HepG2 (cell line): ENCODE results near the gene ITGB7. TPM values are rescaled to one million over a fixed set of nuclear protein-coding genes. Genes with fewer than 3 reads are reported as not detected.

Experiments
- ATAC-seq: fragments of 200-7000 bp; cut with Tn5 transposase; 3 replicates; pipeline ENCODE4 v1.9.1; 2020; ENCODE audit warnings: mild to moderate bottlenecking, moderate library complexity
- BruUV-seq: library from RNA; stranded (reverse); fragments of 400-500 nt; replicated peaks from 2 replicates; lab custom pipeline; 2021; lab: Mats Ljungman, UMichigan
- CTCF ChIA-PET: fragments of 300-600 bp; formaldehyde crosslinking; extraction: SDS; loops from one replicate; lab custom pipeline; 2021; ENCODE audit warnings: low total read pairs, inconsistent platforms, low intra/inter-chr PET ratio; lab: Yijun Ruan, JAX
- POLR2A ChIA-PET: fragments of 350-600 bp; sonication (Branson Sonifier 250); formaldehyde crosslinking; loops from one replicate; lab custom pipeline; 2020; ENCODE audit warnings: antibody characterized with exemption, inconsistent platforms; lab: Yijun Ruan, JAX
- DNase-seq: peaks from one replicate; pipeline ENCODE4 v3.0.0-alpha.2; 2015; ENCODE audit warnings: low spot score
- FAIRE-seq: peaks from 3 replicates; lab custom pipeline; 2011; peaks lifted over from hg19 to GRCh38; lab: Jason Lieb, UNC
- H2AFZ ChIP-seq: one replicate; pipeline ENCODE4 v1.6.1; 2011; ENCODE audit warnings: low read length, inconsistent platforms
- H3K27ac ChIP-seq: fragments of 300-600 bp; 3 replicates; pipeline ENCODE4 v1.8.0; 2011; ENCODE audit warnings: mixed run types, mild to moderate bottlenecking, mixed read lengths, low read length, inconsistent platforms; ENCODE audit not compliant: insufficient read depth; ENCODE audit errors: extremely low read length
- H3K27me3 ChIP-seq, 2 experiments: fragments of 200-600 bp in 1 of 2; 2 replicates in 1 of 2; 3 replicates in 1 of 2; pipeline versions ENCODE4 v1.6.0 to v1.8.0; 2011; ENCODE audit warnings: low read length in 2 of 2, mild to moderate bottlenecking in 2 of 2, moderate library complexity in 2 of 2, inconsistent platforms in 1 of 2; ENCODE audit not compliant: insufficient read depth in 2 of 2, control insufficient read depth in 1 of 2
- H3K36me3 ChIP-seq, 2 experiments: fragments of 200-600 bp in 1 of 2; replicated peaks in 1 of 2; 2 replicates in 1 of 2; 3 replicates in 1 of 2; pipeline versions ENCODE4 v1.5.1 to v1.8.0; 2011; ENCODE audit warnings: low read length in 2 of 2, inconsistent platforms in 1 of 2; ENCODE audit not compliant: insufficient read depth in 2 of 2, control insufficient read depth in 1 of 2
- H3K4me1 ChIP-seq: 2 replicates; pipeline ENCODE4 v1.5.1; 2012; ENCODE audit warnings: low read length, inconsistent platforms; ENCODE audit not compliant: insufficient read depth
- H3K4me2 ChIP-seq: 2 replicates; pipeline ENCODE4 v1.6.0; 2011; ENCODE audit warnings: low read depth, low read length, inconsistent platforms
- H3K4me3 ChIP-seq, 3 experiments: fragments of 200-600 bp in 1 of 3; sonication (generic), shearing (Covaris generic) in 1 of 3; replicated peaks in 1 of 3; 2 replicates each; pipeline ENCODE4 v1.5.1; 2011 to 2016; ENCODE audit warnings: low read length in 3 of 3, inconsistent platforms in 2 of 3, low read depth in 2 of 3, mild to moderate bottlenecking in 2 of 3, control low read depth in 1 of 3, mixed read lengths in 1 of 3; ENCODE audit not compliant: insufficient read depth in 1 of 3
- H3K79me2 ChIP-seq: one replicate; pipeline ENCODE4 v1.6.1; 2011; ENCODE audit warnings: low read length, inconsistent platforms; ENCODE audit not compliant: insufficient read depth
- H3K9ac ChIP-seq: 2 replicates; pipeline ENCODE4 v1.6.0; 2011; ENCODE audit warnings: mild to moderate bottlenecking, low read depth, low read length, inconsistent platforms; ENCODE audit not compliant: insufficient read depth
- H3K9me3 ChIP-seq: 2 replicates; pipeline ENCODE4 v1.5.1; 2012; ENCODE audit warnings: mild to moderate bottlenecking, low read length
- H4K20me1 ChIP-seq: 2 replicates; pipeline ENCODE4 v1.6.0; 2011; ENCODE audit warnings: inconsistent platforms, mild to moderate bottlenecking, low read length, moderate library complexity; ENCODE audit not compliant: insufficient read depth
- FOXA1 ChIP-seq, 2 experiments: fragments of 450-650 bp in 1 of 2; sonication (generic) in 1 of 2; formaldehyde crosslinking in 1 of 2; IDR thresholded peaks; 2 replicates each; pipeline versions ENCODE4 v1.4.0 to v1.6.1; 2016 to 2020; ENCODE audit warnings: missing genetic modification reagents in 1 of 2
- HNRNPL ChIP-seq: fragments of 200-400 bp; formaldehyde crosslinking; IDR thresholded peaks from 2 replicates; pipeline ENCODE4 v1.6.1; 2017; ENCODE audit warnings: mild to moderate bottlenecking, low read depth, low read length
- PHB2 ChIP-seq: fragments of 450-650 bp; IDR thresholded peaks from 2 replicates; pipeline ENCODE4 v1.6.1; 2018; ENCODE audit not compliant: partially characterized antibody
- ZNF12 ChIP-seq: sonication (generic); formaldehyde crosslinking; IDR thresholded peaks from 2 replicates; pipeline ENCODE4 v1.5.0; 2020; ENCODE audit warnings: missing genetic modification reagents
- ZNF20 ChIP-seq: sonication (generic); formaldehyde crosslinking; IDR thresholded peaks from 2 replicates; pipeline ENCODE4 v1.4.0; 2020; ENCODE audit warnings: mild to moderate bottlenecking, moderate library complexity, missing genetic modification reagents
- ZNF605 ChIP-seq: sonication (generic); formaldehyde crosslinking; IDR thresholded peaks from 2 replicates; pipeline ENCODE4 v1.8.0; 2022; ENCODE audit warnings: mild to moderate bottlenecking, missing genetic modification reagents
- ZNF652 ChIP-seq: IDR thresholded peaks from 2 replicates; pipeline ENCODE4 v1.6.1; 2016; ENCODE audit warnings: low read depth, borderline replicate concordance
- ZSCAN31 ChIP-seq: sonication (generic); formaldehyde crosslinking; IDR thresholded peaks from 2 replicates; pipeline ENCODE4 v1.5.0; 2020; ENCODE audit warnings: low read depth, mild to moderate bottlenecking, missing genetic modification reagents
- WGBS: methylation state at CpG from one replicate; pipeline ENCODE4 v1.1.6; 2017; ENCODE audit warnings: low lambda C conversion rate; 5-methylcytosine and 5-hydroxymethylcytosine counted together
- in situ Hi-C: cut with HindIII; loops from 2 replicates; pipeline ENCODE4 v1.10.0; 2017; ENCODE audit warnings: low pct_unique_long_range_greater_than_20kb; ENCODE audit not compliant: extremely low pct_ligation_motif_present
- intact Hi-C: fragments of 100-400 bp; cut with micrococcal nuclease; formaldehyde crosslinking; loops from one replicate; pipeline ENCODE4 v1.10.0; 2022; ENCODE audit not compliant: unreplicated experiment
- polyA plus RNA-seq, 8 experiments: library from polyadenylated mRNA; depleted of rRNA in 3 of 8; stranded (reverse) in 7 of 8; unstranded in 1 of 8; fragments of >200 nt; fragmentation: Illumina TruSeq in 4 of 8; extraction: Trizol in 4 of 8; gene quantifications; 2 replicates each; pipeline versions ENCODE4 v1.2.1 to v1.2.3, GENCODE V29; 2011 to 2016; ENCODE audit warnings: low read depth in 4 of 8, missing spikeins in 1 of 8, mixed read lengths in 1 of 8; ENCODE audit not compliant: insufficient read depth in 1 of 8
- total RNA-seq, 5 experiments: library from RNA; depleted of rRNA; stranded (reverse); fragments of >200 nt; fragmentation: Illumina TruSeq; extraction: Trizol; gene quantifications; 2 replicates each; pipeline ENCODE4 v1.2.3, GENCODE V29; 2016; ENCODE audit warnings: low read depth in 1 of 5

ITGB7 gene
- total and polyA plus RNA-seq, 2 of the 13 experiments (the other 11 are each of a cell fraction or from before 2014, with no cell fraction given): 0.16 to 0.18 TPM

DNA sequence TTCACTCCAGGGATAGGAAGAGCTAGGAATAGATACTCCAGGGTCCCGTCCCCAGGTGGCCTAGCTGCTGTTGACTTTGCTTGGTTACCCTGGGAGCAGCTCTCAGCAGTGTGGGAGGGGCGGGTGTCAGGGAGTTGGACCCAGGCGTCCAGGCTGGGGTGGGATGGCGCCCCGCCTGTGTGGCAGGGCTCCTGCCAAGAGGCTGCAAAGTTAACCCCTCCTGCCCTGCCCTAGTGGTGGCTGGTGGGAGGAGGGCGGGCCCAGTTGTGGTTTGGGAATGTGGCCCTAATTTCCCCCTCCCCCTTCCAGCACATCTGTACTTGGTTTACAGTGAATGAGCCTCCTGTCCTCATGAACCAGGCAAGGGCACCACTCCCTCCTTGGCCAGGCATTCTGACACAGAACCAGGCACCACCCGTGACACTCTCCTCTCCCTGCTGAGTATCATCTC lies 26.6 kb upstream of the ITGB7 start:
- ChIA-PET POLR2A (interaction anchor here (0.6 kb wide), 1 partner anchor 523 kb away, joined by 3 read pairs; no protein-coding TSS in a partner anchor), CTCF (no interaction called here)
- no peak overlapping the region for H2AFZ ChIP-seq
- peaks cover 38% of the 10 kb centered on the region for H3K4me1 ChIP-seq
- FAIRE-seq (no peak), DNase-seq (no peak), ATAC-seq (no peak; the same call in 1 of the 3 replicates)
- no peaks in the 10 kb centered on the region for H3K36me3 ChIP-seq
- H3K4me3 ChIP-seq: no peak overlapping the region
- no peaks in the 10 kb centered on the region for H3K9me3 ChIP-seq
- no peak overlapping the region for H3K9ac ChIP-seq
- H4K20me1 ChIP-seq: no peaks in the 10 kb centered on the region
- H3K4me2 ChIP-seq: peak overlapping the region; percentile 40; the same call in 1 of the 2 replicates
- BruUV-seq: no TSS peak
- H3K27me3 ChIP-seq: peaks cover 10 to 60% of the 10 kb centered on the region in 2 experiments
- H3K79me2 ChIP-seq: no peaks in the 10 kb centered on the region
- intact Hi-C loops: no loop called here
- TF ChIP-seq ZNF20 (CRISPR knock-in tag) (no peak), FOXA1 (IDR thresholded peaks at IDR 0.05) (no peak), FOXA1 (CRISPR knock-in tag; IDR thresholded peaks at IDR 0.05) (peak; percentile 12; the same call in 1 of the 2 replicates), ZNF12 (CRISPR knock-in tag) (no peak), ZSCAN31 (CRISPR knock-in tag) (no peak), ZNF652 (CRISPR knock-in tag) (peak; percentile 42)
- H3K27ac ChIP-seq: no peak overlapping the region
- WGBS: 0% methylated on average over 1 of the region's 7 CpGs
- in situ Hi-C loops: no loop called here

DNA sequence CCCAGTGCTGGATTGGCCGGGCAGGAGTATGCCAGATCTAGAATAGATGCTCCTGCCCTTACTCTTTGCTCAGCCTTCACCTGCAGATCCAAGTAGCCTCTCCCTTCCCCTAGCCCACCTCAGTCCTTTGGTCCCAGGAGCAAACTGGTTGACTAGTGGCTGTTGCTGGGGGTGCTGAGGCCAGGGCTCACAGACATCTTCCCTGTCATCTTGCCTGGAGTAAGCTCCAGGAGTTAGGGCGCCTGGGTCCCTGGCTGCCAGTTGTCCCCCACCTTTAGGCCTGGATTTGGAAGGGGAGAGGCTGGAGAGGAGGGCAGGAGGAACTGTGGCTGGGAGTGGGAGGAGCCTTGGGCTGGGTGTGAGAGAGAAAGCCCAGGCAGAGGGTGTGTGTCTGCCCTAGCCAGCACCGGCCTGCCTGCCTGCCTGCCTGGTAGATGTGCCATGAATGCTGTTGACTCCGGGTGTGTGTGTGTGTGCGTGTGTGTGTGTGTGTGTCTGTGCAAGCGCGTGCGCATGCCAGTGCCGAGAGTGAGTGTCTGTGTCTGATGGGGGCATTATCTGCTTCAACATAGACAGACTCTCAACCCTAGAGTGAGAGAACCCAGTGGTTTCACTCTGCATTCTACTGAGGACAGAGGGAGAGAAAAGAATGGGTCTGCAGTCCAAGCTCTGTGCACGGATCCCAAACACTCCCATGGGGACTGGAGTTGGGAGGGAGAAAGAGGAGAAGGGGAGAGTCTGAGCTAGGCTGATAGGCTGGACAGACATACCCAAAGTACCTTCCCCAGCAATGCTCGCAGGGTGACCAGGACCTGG lies 25.8 kb upstream of the ITGB7 start:
- DNase-seq: no peak
- FAIRE-seq: no peak
- in situ Hi-C loops (no loop called here), intact Hi-C loops (no loop called here)
- no peaks in the 10 kb centered on the region for H3K79me2 ChIP-seq
- H3K4me3 ChIP-seq: no peak overlapping the region; a peak in 1 of 6 replicates
- BruUV-seq: no TSS peak
- ATAC-seq: peak; percentile 64
- H3K27ac ChIP-seq: no peak overlapping the region
- TF ChIP-seq PHB2: no peak
- TF ChIP-seq HNRNPL: 0 out of 2 replicates have a peak, but pooled peaks have one; percentile 41
- no peak for TF ChIP-seq ZNF605 (CRISPR knock-in tag)
- ChIA-PET CTCF (no interaction called here), POLR2A (no interaction called here)
- WGBS: 0% methylated on average over 3 of the region's 11 CpGs
- H4K20me1 ChIP-seq: no peaks in the 10 kb centered on the region
- peak overlapping the region; percentile 40 for H3K4me2 ChIP-seq
- no peaks in the 10 kb centered on the region for H3K9me3 ChIP-seq
- peaks cover 10 to 62% of the 10 kb centered on the region in 2 experiments for H3K27me3 ChIP-seq
- H3K9ac ChIP-seq: no peak overlapping the region
- H2AFZ ChIP-seq: no peak overlapping the region
- H3K4me1 ChIP-seq: peaks cover 38% of the 10 kb centered on the region
- H3K36me3 ChIP-seq: no peaks in the 10 kb centered on the region
